Activated CD4-positive, alpha-beta T cell treated with anti-CD3 and anti-CD28 coated beads for 36 hours (primary cell): Measurements from ENCODE around the gene CTAGE1. TPM values are rescaled to one million over a fixed set of nuclear protein-coding genes. Genes with fewer than 3 reads are reported as not detected.
"Not testable (repeated sequence)": the region's sequence is repeated elsewhere in the genome, so short reads cannot be mapped to it uniquely, and the experiment has no call there.

ENCODE experiments used
- ATAC-seq: fragments of 200-7000 bp; cut with Tn5 transposase; one replicate; pipeline ENCODE4 v1.10.0; 2021; ENCODE audit warnings: mild to moderate bottlenecking, moderate library complexity
- CTCF ChIA-PET: fragments of 350-600 bp; sonication (Branson Sonifier 250); formaldehyde crosslinking; loops from one replicate; lab custom pipeline; 2021; ENCODE audit warnings: antibody characterized with exemption; lab: Charles Lee
- POLR2A ChIA-PET: fragments of 350-600 bp; sonication (Branson Sonifier 250); formaldehyde crosslinking; loops from one replicate; lab custom pipeline; 2021; ENCODE audit warnings: antibody characterized with exemption, inconsistent platforms; lab: Charles Lee
- DNase-seq: peaks from one replicate; pipeline ENCODE4 v3.0.0-alpha.2; 2020
- H3K27ac Mint-ChIP-seq: one replicate; pipeline ENCODE4 v1.8.0; 2021; ENCODE audit warnings: mixed read lengths
- H3K27me3 Mint-ChIP-seq: one replicate; pipeline ENCODE4 v1.8.0; 2021; ENCODE audit warnings: mixed read lengths
- H3K36me3 Mint-ChIP-seq: one replicate; pipeline ENCODE4 v1.8.0; 2021; ENCODE audit warnings: low read depth, mixed read lengths
- H3K4me1 Mint-ChIP-seq: one replicate; pipeline ENCODE4 v1.8.0; 2021; ENCODE audit warnings: mixed read lengths
- H3K4me3 Mint-ChIP-seq: one replicate; pipeline ENCODE4 v1.8.0; 2021; ENCODE audit warnings: mild to moderate bottlenecking, moderate library complexity, mixed read lengths
- H3K9me3 Mint-ChIP-seq: one replicate; pipeline ENCODE4 v1.8.0; 2021; ENCODE audit warnings: low read depth, mixed read lengths
- intact Hi-C, 2 experiments: fragments of 100-400 bp; cut with DNase I in 1 of 2; cut with micrococcal nuclease in 1 of 2; formaldehyde crosslinking; loops; one replicate each; pipeline versions ENCODE4 v1.14.2 to v1.15.1; 2022 to 2024; cut with DNase I, micrococcal nuclease
- total RNA-seq, 2 experiments: library from RNA; stranded (reverse); gene quantifications; one replicate each; pipeline ENCODE4 v1.2.3, GENCODE V29; 2021

CTAGE1 gene
- total RNA-seq, 2 experiments from 2014 or later, result not detected

DNA sequence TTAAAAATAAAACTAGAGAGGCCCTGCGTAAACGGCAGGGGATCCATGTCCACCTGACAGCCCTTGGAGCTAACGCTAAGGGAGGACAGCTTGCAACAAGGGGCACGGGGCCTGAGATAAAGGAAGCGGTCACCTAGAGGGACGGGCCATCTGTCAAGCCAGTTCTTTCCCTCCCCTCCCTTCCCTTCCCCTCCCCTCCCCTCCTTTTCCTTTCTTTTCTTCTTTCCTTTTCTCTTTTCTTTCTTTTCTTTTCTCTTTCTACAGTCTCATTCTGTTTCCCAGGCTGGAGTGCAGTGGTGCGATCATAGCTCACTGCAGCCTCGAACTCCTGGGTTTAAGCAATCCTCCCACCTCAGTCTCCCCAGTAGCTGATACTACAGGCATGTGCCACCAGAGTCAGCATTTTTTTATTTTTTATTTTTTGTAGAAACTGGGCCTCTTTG is 34.5 kb upstream of the CTAGE1 start:
- Mint-ChIP-seq H3K4me3 (no peak overlapping the region), H3K9me3 (peaks cover 25% of the 10 kb centered on the region), H3K27ac (no peak overlapping the region), H3K36me3 (no peaks in the 10 kb centered on the region), H3K4me1 (no peaks in the 10 kb centered on the region), H3K27me3 (peaks cover 6% of the 10 kb centered on the region)
- DNase-seq, result no peak
- intact Hi-C loops, result no loop called here
- no peak for ATAC-seq
- ChIA-PET CTCF (no interaction called here), POLR2A (no interaction called here)

DNA sequence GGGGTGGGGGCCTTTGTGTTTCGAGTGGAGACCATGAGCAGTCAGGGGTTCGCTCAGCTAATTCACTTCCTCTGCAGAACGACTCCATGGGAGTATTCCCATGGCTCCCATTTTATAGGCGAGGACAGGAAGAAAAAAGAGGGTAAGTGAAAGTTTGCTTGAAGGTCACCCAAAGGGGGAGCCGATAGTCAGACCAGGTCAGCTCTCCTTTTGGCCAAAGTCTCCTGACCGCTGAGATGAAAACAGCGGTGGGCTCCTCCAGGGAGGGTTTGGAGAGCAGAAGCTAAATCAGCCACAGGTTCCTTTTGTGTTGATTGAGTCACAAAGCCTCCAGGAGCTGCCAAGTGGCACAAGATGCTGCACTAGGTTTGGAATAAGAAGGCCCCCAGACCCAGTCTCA is 34.1 kb upstream of the CTAGE1 start:
- Mint-ChIP-seq H3K27ac (no peak overlapping the region), H3K9me3 (peaks cover 25% of the 10 kb centered on the region), H3K36me3 (no peaks in the 10 kb centered on the region), H3K4me1 (no peaks in the 10 kb centered on the region), H3K27me3 (peaks cover 6% of the 10 kb centered on the region), H3K4me3 (no peak overlapping the region)
- DNase-seq (no peak), ATAC-seq (no peak)
- CTCF ChIA-PET, result no interaction called here
- POLR2A ChIA-PET, result interaction anchor here (0.6 kb wide), 1 partner anchor 621 kb away, joined by 3 read pairs; no protein-coding TSS in a partner anchor
- intact Hi-C loops, result no loop called here

DNA sequence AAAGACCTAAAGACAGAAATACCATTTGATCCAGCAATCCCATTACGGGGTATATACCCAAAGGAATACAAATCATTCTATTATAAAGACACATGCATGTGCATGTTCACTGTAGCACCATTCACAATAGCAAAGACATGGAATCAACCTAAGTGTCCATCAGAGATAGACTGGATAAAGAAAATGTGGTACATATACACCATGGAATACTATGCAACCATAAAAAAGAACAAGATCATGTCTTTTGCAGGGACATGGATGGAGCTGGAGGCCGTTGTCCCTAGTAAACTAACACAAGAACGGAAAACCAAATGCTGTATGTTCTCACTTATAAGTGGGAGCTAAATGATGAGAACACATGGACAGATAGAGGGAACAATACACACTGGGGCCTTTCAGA is 33.1 kb upstream of the CTAGE1 start:
- H3K36me3 Mint-ChIP-seq, intact Hi-C loops, H3K4me1 Mint-ChIP-seq, H3K4me3 Mint-ChIP-seq, ATAC-seq, DNase-seq, CTCF ChIA-PET, POLR2A ChIA-PET, H3K27ac Mint-ChIP-seq, H3K27me3 Mint-ChIP-seq: not testable (repeated sequence)
- H3K9me3 Mint-ChIP-seq, result peaks cover 25% of the 10 kb centered on the region

DNA sequence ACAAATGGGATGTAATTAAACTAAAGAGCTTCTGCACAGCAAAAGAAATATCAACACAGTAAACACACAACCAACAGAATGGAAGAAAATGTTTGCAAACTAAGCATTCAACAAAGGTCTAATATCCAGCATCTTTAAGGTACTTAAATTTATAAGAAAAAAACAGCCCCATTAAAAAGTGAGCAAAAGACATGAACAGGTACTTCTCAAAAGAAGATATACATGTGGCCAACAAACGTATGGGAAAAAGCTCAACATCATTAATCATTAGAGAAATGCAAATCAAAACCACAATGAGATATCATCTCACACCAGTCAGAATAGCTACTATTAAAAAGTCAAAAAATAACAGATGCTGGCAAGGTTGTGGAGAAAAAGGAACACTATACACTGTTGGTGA is 32.6 kb upstream of the CTAGE1 start:
- H3K27ac Mint-ChIP-seq, CTCF ChIA-PET, intact Hi-C loops, H3K4me1 Mint-ChIP-seq, H3K36me3 Mint-ChIP-seq, ATAC-seq, DNase-seq, POLR2A ChIA-PET, H3K27me3 Mint-ChIP-seq, H3K4me3 Mint-ChIP-seq: not testable (repeated sequence)
- H3K9me3 Mint-ChIP-seq, result peaks cover 25% of the 10 kb centered on the region

DNA sequence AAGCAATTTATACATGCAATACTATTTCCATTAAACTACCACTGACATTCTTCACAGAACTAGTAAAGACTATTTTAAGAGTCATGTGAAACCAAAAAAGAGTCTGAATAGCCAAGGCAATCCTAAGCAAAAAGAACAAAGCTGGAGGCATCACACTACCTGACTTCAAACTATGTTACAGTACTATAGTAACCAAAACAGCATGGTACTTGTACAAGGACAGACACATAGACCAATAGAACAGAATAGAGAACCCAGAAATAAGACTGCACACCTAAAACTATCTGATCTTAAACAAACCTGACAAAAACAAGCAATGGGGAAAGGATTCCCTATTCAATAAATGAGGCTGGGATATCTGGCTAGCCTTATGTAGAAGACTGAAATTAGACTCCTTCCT is 32.0 kb upstream of the CTAGE1 start:
- peaks cover 25% of the 10 kb centered on the region for H3K9me3 Mint-ChIP-seq
- CTCF ChIA-PET, POLR2A ChIA-PET, H3K36me3 Mint-ChIP-seq, H3K27me3 Mint-ChIP-seq, ATAC-seq, H3K4me1 Mint-ChIP-seq, intact Hi-C loops, H3K4me3 Mint-ChIP-seq, DNase-seq, H3K27ac Mint-ChIP-seq: not testable (repeated sequence)

DNA sequence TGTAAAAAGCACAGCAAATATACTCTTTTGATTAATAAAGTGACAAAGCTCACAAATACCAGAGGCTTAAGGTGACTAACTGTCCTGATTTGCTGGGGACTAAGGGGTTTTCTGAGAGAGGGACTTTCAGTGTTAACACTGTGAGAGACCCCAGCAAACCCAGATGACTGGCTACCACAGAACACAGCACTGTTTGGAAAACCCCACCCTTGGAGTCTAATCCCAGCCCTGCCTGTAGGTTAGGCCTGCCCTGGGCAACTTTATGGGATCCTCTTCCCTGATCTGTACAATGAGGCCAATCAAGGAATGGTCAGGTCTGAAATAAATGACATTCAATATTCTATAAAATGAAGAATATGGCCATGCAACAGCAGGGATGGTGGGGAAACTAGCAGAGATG is 30.5 kb upstream of the CTAGE1 start:
- no peak for ATAC-seq
- Mint-ChIP-seq H3K4me1 (no peaks in the 10 kb centered on the region), H3K9me3 (peaks cover 25% of the 10 kb centered on the region), H3K4me3 (no peak overlapping the region), H3K27ac (no peak overlapping the region), H3K36me3 (no peaks in the 10 kb centered on the region), H3K27me3 (peaks cover 5% of the 10 kb centered on the region)
- intact Hi-C loops, result no loop called here
- CTCF ChIA-PET, result no interaction called here
- POLR2A ChIA-PET, result no interaction called here
- no peak for DNase-seq

DNA sequence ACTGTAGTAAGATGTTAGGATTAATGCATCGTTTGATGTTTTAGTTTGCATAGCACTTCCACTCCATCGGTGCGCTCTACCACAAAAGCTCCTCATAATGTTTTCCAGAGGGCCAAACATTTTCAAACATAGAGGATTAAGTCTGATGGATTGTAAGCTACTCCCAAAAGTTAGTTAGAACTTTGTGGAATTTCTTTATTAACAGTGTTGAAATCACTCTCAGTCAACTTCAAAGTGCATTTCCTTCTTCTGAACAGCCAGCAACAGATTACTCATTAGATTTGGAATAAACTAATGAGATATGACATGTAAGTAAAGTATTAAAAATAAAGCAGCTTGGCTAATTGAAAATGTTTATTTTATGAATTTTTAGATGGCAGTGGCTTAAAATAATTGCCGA is 30.1 kb upstream of the CTAGE1 start:
- peaks cover 25% of the 10 kb centered on the region for H3K9me3 Mint-ChIP-seq
- H3K27ac Mint-ChIP-seq, result no peak overlapping the region
- no peaks in the 10 kb centered on the region for H3K36me3 Mint-ChIP-seq
- ChIA-PET CTCF (no interaction called here), POLR2A (no interaction called here)
- no peaks in the 10 kb centered on the region for H3K4me1 Mint-ChIP-seq
- H3K27me3 Mint-ChIP-seq, result peaks cover 4% of the 10 kb centered on the region
- intact Hi-C loops, result no loop called here
- DNase-seq, result no peak
- ATAC-seq, result no peak
- H3K4me3 Mint-ChIP-seq, result no peak overlapping the region

DNA sequence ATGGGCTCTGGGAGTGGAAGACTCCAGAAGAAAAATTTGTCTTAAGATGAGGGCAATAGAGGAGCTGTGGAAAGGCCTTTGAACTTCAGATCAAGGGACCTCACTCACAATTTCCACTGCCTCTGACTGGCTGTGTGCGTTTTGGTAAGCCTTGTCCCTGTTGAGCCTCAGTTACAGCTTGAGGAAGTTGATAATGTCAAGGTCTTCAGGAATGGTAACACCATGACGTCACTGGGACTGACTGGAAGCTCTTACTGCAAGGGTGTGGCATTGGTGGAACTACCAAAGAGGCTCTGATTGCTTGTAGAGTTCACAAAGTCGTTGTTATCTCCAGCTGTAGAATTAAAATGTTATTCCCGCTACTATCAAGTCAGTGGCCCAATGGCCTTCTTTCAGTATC is 29.2 kb upstream of the CTAGE1 start:
- H3K4me1 Mint-ChIP-seq, result no peaks in the 10 kb centered on the region
- H3K27me3 Mint-ChIP-seq, result peaks cover 2% of the 10 kb centered on the region
- ChIA-PET POLR2A (no interaction called here), CTCF (no interaction called here)
- DNase-seq (no peak), ATAC-seq (no peak)
- no peak overlapping the region for H3K4me3 Mint-ChIP-seq
- peaks cover 27% of the 10 kb centered on the region for H3K9me3 Mint-ChIP-seq
- H3K27ac Mint-ChIP-seq, result no peak overlapping the region
- no peaks in the 10 kb centered on the region for H3K36me3 Mint-ChIP-seq
- intact Hi-C loops, result no loop called here

DNA sequence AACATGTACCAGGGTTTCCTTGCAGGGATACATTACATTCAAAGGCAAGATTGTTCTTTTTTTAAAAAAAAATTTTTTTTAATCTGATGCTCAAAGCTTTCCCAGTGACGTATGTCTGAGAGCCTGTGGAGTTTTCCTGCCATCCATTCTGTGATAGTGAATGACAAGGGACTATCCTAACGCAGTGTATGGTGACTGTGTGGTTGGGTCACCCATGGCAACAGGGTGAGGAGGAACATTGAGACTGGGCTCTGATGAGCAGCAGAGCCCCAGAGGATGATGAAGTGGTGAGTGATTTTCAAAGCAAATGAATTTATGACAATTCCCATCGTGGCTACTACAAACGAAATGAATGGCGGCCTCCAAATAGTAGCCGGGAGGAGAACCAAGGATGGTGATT is 28.6 kb upstream of the CTAGE1 start:
- H3K9me3 Mint-ChIP-seq, result peaks cover 27% of the 10 kb centered on the region
- DNase-seq, result no peak
- POLR2A ChIA-PET, result no interaction called here
- no peaks in the 10 kb centered on the region for H3K4me1 Mint-ChIP-seq
- H3K4me3 Mint-ChIP-seq, result no peak overlapping the region
- ATAC-seq, result no peak
- CTCF ChIA-PET, result no interaction called here
- no peak overlapping the region for H3K27ac Mint-ChIP-seq
- intact Hi-C loops, result no loop called here
- H3K36me3 Mint-ChIP-seq, result no peaks in the 10 kb centered on the region
- H3K27me3 Mint-ChIP-seq, result peaks cover 2% of the 10 kb centered on the region

DNA sequence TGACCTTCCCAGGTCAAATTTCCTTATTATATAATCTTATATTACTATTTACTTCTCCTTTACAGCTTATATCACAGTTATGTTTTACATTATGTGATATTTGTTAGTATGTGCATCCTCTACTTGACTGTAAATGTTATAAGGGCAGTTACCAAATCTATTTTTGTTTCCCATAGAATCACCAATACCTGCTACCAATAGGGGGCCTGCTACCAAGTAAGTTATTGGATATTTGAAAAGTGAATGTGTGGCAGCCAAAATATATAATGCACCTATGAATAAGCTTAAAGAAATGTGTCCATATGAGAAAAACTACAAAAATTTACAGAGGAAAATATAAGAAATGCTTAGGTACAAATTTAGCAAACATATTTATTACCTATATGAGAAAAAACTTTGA is 23.9 kb upstream of the CTAGE1 start:
- POLR2A ChIA-PET, result no interaction called here
- intact Hi-C loops, result no loop called here

DNA sequence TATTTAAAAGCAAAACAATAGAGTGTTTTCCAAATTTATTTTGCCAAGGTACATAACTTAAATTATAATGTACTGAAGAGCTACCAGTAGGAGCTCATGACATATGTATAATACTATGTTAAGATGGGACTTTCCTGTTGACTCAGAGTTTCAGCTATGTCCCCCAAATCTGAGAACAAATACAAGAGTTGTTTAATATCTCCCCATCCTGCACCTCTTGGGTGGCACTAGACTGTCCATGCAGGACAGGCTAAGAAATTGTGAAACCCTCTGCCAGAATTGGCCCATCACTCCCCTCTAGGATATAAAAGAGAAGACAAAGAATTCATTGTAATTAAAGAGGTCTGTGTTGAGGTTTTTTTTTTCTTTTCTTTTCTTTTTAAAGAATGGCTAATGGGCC is 21.7 kb upstream of the CTAGE1 start:
- Mint-ChIP-seq H3K4me3 (no peak overlapping the region), H3K4me1 (no peaks in the 10 kb centered on the region), H3K27me3 (no peaks in the 10 kb centered on the region), H3K36me3 (no peaks in the 10 kb centered on the region), H3K27ac (no peak overlapping the region), H3K9me3 (peaks cover 2% of the 10 kb centered on the region)
- DNase-seq (no peak), ATAC-seq (no peak)
- POLR2A ChIA-PET, result no interaction called here
- CTCF ChIA-PET, result interaction anchor here (0.5 kb wide), 1 partner anchor 34 kb away, joined by 3 read pairs; no protein-coding TSS in a partner anchor
- intact Hi-C loops, result no loop called here

More for the DNA sequence above, 23.9 kb upstream of the CTAGE1 start:
- CTCF ChIA-PET, result no interaction called here
- H3K4me1 Mint-ChIP-seq, result no peaks in the 10 kb centered on the region
- DNase-seq (no peak), ATAC-seq (no peak)
- H3K4me3 Mint-ChIP-seq, result no peak overlapping the region
- H3K27ac Mint-ChIP-seq, result no peak overlapping the region
- no peaks in the 10 kb centered on the region for H3K36me3 Mint-ChIP-seq
- H3K27me3 Mint-ChIP-seq, result peaks cover 2% of the 10 kb centered on the region
- peaks cover 2% of the 10 kb centered on the region for H3K9me3 Mint-ChIP-seq

DNA sequence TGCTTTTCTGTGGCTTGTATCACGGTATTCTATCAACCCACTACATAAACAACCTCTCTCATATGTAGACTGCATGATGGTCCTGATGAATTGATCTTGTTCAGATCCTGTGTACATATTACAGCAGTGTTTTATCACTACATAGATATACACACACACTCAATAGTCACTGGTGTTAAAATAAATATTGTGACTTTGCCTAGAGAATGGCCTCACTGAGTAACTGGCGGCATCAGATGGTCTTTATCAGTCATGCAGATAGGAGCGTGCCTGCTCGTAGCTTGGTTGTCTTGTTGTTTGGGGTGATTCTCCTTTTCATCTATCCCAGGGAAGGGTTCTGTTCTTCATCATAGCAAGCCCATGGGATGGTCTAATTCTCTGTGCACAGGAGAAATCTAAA is 18.4 kb upstream of the CTAGE1 start:
- Mint-ChIP-seq H3K27me3 (no peaks in the 10 kb centered on the region), H3K27ac (no peak overlapping the region), H3K36me3 (no peaks in the 10 kb centered on the region), H3K9me3 (peaks cover under 1% of the 10 kb centered on the region), H3K4me3 (no peak overlapping the region), H3K4me1 (no peaks in the 10 kb centered on the region)
- POLR2A ChIA-PET, result no interaction called here
- ATAC-seq (no peak), DNase-seq (no peak)
- CTCF ChIA-PET, result no interaction called here
- intact Hi-C loops, result no loop called here
